ENCODE results near the gene PAX3.

DNA sequence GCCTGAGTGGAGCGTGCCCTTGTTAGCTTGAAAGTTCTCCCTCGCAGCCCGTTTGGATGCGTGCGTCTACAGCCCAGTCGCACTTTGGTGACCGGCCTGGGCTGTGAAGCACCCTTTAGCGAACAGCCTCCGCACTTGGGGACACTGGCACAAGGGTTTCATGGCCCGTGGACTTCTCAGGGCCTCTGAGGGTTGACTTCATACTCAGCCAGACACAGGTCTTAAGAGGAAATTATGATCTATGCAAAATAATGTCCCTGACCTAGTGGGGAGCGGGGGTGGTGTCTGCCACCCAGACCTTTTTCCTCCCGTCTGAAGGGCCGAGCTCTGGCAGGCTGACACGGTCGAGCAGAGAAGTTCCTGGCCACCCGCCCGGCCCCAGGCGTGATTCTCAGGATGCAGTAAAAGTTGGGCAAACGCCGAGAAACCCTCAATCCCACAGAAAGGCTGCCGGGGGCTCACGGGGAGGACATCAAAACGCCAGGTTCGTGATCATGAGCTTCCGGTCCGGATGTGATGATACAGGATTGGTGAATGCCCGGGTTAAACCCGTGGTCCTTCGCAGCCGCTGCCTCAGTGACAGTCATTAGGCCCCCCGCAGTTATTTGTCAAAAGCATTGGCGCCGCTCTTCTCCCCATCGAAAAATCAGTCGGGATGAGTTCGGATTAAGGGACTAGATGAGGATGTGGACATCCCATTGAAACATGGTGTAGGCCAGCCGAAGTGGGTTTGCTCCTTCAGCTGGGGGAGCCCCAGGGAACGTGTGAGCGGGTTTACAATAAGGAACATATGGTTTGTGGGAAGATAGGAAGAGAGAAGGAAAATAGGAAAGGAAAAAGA, 3.6 kb upstream of the PAX3 start:
- TF ChIP-seq, protein P1, sequence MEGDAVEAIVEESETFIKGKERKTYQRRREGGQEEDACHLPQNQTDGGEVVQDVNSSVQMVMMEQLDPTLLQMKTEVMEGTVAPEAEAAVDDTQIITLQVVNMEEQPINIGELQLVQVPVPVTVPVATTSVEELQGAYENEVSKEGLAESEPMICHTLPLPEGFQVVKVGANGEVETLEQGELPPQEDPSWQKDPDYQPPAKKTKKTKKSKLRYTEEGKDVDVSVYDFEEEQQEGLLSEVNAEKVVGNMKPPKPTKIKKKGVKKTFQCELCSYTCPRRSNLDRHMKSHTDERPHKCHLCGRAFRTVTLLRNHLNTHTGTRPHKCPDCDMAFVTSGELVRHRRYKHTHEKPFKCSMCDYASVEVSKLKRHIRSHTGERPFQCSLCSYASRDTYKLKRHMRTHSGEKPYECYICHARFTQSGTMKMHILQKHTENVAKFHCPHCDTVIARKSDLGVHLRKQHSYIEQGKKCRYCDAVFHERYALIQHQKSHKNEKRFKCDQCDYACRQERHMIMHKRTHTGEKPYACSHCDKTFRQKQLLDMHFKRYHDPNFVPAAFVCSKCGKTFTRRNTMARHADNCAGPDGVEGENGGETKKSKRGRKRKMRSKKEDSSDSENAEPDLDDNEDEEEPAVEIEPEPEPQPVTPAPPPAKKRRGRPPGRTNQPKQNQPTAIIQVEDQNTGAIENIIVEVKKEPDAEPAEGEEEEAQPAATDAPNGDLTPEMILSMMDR (IDR thresholded peaks at IDR 0.05) = no peak
- TF ChIP-seq POLR2A (IDR thresholded peaks at IDR 0.05) = no peak
